T47D (cell line): Measurements from ENCODE around the gene NHLRC2.

Experiments
- DNase-seq, 2 experiments: peaks; one replicate each; pipeline versions ENCODE4 v3.0.0 to v3.0.0-alpha.2; 2011 to 2012; ENCODE audit warnings: low read depth in 1 of 2, low spot score in 1 of 2
- JUND ChIP-seq: IDR thresholded peaks from 2 replicates; pipeline ENCODE4 v1.6.1; 2012; ENCODE audit warnings: low read depth
- in situ Hi-C: cut with HindIII; loops from 2 replicates; pipeline ENCODE4 v1.10.0; 2016; ENCODE audit warnings: low sequenced_read_pairs, low pct_unique_long_range_greater_than_20kb

Gene NHLRC2

GRCh38 chr10:113867904-113868303, 13.4 kb downstream of the NHLRC2 start:
- in situ Hi-C loops, result no loop called here
- TF ChIP-seq JUND, result no peak
- no peak for DNase-seq

- TF ChIP-seq JUND, result no peak
- DNase-seq, result no peak
- in situ Hi-C loops, result no loop called here
Measured at GRCh38 chr10:113869789-113870188, 15.3 kb downstream of the NHLRC2 start.

DNA sequence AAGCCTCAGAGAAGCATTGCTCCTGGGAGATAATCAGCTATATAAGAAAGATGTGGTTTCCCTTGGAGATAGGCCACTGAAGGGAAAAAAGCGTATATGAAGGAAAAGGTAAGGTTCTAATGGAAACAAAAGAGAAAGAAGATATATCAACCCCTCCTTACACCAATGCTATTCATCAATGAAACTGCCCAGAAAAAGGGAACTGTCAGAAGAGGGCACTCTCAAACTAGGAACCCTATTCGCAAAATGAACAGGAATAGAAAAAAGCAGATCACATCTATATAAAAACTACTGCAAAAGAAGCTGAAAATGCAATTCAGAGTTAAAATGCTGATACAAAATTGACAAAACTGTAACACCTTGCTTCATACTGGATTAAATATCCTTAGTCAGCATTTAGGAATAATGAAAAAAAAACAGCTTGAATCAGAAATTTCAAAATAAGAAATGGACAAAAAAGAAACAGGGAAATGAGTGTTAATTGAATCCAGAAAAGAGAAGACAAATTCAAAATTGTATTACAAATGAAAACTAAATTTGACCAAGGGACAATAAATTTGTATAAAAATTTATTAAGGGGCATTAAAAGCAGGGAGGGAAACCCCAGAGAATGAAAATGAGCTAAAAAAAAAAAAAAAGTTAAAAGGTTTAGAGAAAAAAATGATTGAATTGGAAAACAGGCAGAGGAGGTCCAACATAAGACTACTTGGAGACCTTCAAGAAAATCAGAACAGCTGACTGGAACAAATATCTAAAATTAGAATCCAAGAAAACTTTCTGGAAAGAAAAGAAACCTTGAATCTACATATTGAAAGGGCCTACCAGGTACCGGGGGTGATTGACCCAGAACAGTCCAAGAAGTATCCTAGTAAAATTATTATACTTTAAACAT, 17.9 kb downstream of the NHLRC2 start:
- TF ChIP-seq JUND, result no peak
- DNase-seq, result no peak
- in situ Hi-C loops, result no loop called here

- no peak for TF ChIP-seq JUND
- in situ Hi-C loops, result no loop called here
- no peak for DNase-seq
Measured at GRCh38 chr10:113875212-113875611, 20.8 kb downstream of the NHLRC2 start.

DNA sequence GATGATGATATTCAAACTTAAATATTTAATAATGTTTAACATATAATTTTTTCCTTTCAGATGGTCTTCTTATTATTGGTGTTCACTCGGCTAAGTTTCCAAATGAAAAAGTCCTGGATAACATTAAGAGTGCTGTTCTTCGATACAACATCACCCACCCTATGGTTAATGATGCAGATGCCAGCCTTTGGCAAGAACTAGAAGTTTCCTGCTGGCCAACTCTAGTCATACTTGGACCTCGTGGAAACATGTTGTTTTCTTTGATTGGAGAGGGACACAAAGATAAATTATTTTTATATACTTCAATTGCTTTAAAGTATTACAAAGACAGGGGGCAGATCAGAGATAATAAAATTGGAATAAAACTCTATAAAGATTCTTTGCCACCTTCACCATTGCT, 22.0 kb downstream of the NHLRC2 start:
- no peak for DNase-seq
- in situ Hi-C loops, result no loop called here
- TF ChIP-seq JUND, result no peak

- no peak for DNase-seq
- in situ Hi-C loops, result no loop called here
- no peak for TF ChIP-seq JUND
Measured at GRCh38 chr10:113879691-113880090, 25.2 kb downstream of the NHLRC2 start.

DNA sequence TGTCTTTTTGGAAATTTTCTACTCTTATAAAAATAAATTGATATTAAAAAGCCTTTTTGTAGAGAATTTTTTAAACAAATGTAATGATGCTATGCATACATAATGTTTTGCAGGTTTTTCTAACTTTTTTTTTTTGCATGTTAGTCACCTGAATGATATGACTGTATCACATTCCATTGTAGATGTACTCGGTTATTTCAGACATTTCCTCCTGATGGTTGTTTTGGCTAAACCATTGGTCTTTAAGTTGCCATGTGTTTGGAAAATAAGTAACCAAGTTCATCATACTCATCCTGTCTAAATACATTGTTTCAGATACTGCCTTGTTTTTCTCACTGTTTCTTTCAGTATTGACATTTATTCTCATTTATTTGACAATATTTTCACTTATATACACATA, 25.8 kb downstream of the NHLRC2 start:
- DNase-seq, result no peak
- no peak for TF ChIP-seq JUND
- in situ Hi-C loops, result no loop called here

DNA sequence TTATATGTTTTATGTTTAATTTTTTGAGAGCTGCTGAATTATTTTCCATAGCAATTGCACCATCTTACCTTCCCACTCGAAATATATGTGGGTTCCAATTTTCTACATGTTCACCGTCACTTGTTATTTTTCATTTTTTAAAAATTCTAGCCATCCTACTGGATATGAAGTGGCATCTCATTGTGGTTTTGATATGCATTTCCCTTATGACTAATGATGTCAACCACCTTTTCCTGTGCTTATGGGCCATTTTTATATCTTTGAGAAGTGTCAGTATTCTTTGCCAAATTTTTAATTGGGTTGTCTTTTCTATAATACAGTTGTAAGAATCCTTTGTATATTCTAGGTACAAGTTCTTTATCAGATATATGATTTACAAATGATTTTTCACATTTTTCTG, 27.8 kb downstream of the NHLRC2 start:
- in situ Hi-C loops, result no loop called here
- TF ChIP-seq JUND, result no peak
- DNase-seq, result no peak

DNA sequence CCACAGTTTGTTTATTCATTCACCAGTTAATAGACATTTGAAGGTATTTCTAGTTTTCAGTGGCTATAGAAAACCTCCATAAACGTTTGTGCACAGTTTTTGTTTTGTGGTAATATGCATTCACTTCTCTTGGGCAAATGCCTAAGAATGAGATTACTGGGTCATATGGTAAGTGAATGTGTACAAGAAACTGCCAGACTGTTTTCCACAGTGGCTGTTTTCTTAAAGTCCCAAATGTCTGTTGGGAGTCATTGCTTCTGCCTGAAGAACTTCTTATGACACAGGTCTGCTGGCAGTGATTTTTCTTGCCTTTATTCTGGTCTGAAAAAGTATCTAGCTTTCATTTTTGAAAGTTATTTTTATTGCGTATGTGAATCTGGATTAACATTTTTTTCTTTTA, 35.5 kb downstream of the NHLRC2 start:
- TF ChIP-seq JUND, result no peak
- in situ Hi-C loops, result no loop called here
- DNase-seq, result no peak

DNA sequence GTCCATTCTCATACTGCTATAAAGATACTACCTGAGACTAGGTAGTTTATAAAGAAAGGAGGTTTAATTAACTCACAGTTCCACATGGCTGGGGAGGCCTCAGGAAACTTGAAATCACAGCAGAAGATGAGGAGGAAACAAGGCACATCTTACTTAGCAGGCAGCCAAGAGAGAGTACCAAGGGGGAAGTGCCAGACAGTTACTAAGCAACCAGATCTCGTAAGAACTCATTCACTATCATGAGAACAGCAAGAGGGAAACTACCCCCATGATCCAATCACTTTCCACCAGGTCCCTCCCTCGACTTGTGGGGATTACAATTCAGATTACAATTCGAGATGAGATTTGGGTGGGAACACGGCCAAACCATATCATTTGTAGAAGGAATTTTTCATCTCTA, 36.3 kb downstream of the NHLRC2 start:
- TF ChIP-seq JUND, result no peak
- in situ Hi-C loops, result no loop called here
- no peak for DNase-seq

GRCh38 chr10:113891476-113891875, 37.0 kb downstream of the NHLRC2 start:
- in situ Hi-C loops, result no loop called here
- DNase-seq, result no peak
- no peak for TF ChIP-seq JUND

- no peak for TF ChIP-seq JUND
- DNase-seq, result no peak
- in situ Hi-C loops, result no loop called here
Measured at GRCh38 chr10:113893570-113893969, 39.1 kb downstream of the NHLRC2 start.

DNA sequence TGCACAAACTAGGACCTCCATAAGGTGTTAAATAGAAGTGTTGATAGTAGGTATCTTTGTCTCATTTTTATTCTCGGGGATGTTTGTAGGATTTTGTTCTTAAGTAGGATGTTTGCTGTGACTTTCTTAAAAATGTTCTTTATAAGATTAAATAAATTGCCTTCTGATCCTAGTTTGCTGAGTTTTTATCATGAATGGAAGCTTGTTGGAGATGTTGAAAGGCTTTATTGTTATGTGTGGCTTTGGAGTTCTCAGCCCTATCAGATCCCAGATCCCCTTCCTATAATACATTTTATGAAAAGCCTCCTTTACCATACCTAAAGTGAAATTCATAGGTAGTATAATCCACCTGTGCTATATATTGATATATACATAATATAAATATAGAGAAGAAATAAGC, 40.1 kb downstream of the NHLRC2 start:
- in situ Hi-C loops, result no loop called here
- no peak for TF ChIP-seq JUND
- DNase-seq, result no peak

- no peak for TF ChIP-seq JUND
- in situ Hi-C loops, result no loop called here
- DNase-seq, result no peak
Measured at GRCh38 chr10:113895018-113895417, 40.6 kb downstream of the NHLRC2 start.
